ENCODE data around the gene CDH11.

DNA sequence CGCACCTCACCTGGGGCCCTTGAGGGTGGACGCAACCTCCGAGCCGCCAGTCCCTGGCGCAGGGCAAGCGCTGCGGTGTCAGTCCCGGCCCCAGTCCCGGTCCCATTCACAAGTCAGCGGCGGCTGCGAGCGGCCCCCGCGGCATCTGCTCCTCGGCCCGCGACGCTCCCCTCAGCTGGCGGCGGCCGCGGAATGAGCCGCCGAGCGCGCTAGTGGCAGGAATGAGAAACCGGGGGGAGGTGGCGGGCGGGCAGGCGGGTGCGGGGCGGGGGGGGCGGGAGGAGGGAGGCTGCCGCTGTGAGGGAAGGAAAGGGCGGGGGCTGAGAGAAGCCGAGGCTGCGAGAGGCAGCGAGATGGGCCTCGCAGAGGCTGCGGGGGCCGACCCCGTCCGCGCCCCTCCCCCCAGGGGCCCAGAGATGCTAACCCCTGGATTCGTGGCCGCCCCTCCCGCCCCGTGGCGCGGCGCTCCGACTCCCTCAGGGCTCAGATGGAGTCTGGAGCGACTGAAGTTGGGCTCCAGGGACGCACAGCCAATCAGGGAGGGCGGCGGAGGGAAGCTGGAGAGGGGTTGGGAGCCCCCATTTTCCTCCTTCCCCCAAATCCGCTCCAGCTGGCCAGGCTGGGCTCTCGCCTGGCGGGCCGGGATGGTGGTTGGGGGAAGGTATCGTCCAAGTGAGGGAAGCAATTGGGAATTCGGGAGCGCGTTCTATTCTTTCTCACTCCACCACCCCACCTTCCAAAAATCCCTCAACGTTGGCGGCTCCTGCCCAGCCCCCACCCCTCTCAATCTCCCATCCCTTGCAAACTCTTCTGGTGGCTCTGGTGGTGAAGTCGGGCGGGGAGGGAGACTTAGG is at the start of gene CDH11:
- TF ChIP-seq, protein P1, sequence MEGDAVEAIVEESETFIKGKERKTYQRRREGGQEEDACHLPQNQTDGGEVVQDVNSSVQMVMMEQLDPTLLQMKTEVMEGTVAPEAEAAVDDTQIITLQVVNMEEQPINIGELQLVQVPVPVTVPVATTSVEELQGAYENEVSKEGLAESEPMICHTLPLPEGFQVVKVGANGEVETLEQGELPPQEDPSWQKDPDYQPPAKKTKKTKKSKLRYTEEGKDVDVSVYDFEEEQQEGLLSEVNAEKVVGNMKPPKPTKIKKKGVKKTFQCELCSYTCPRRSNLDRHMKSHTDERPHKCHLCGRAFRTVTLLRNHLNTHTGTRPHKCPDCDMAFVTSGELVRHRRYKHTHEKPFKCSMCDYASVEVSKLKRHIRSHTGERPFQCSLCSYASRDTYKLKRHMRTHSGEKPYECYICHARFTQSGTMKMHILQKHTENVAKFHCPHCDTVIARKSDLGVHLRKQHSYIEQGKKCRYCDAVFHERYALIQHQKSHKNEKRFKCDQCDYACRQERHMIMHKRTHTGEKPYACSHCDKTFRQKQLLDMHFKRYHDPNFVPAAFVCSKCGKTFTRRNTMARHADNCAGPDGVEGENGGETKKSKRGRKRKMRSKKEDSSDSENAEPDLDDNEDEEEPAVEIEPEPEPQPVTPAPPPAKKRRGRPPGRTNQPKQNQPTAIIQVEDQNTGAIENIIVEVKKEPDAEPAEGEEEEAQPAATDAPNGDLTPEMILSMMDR (IDR thresholded peaks at IDR 0.05; ENCODE audit: low read length): no peak
- no peak for TF ChIP-seq EZH2 (IDR thresholded peaks at IDR 0.05; ENCODE audit: borderline replicate concordance, low read length)
